IPS-20b (cell line): Measurements from ENCODE around the gene RCAN2.

ENCODE experiments used
- H3K27ac ChIP-seq: one replicate; pipeline ENCODE4 v1.5.1; 2013; ENCODE audit warnings: low read length
- H3K27me3 ChIP-seq: 2 replicates; pipeline ENCODE4 v1.6.1; 2013; ENCODE audit warnings: mild to moderate bottlenecking, low read length, inconsistent platforms; ENCODE audit not compliant: insufficient read depth
- H3K36me3 ChIP-seq: 2 replicates; pipeline ENCODE4 v1.6.1; 2013; ENCODE audit warnings: low read depth, mild to moderate bottlenecking, inconsistent platforms, low read length, moderate library complexity; ENCODE audit not compliant: insufficient read depth
- H3K4me1 ChIP-seq: 2 replicates; pipeline ENCODE4 v1.6.1; 2013; ENCODE audit warnings: mild to moderate bottlenecking, control low read depth, inconsistent platforms, low read length, moderate library complexity; ENCODE audit not compliant: insufficient read depth
- H3K4me3 ChIP-seq: 2 replicates; pipeline ENCODE4 v1.5.1; 2013; ENCODE audit warnings: mild to moderate bottlenecking, low read length, inconsistent platforms
- H3K9ac ChIP-seq: 2 replicates; pipeline ENCODE4 v1.6.1; 2013; ENCODE audit warnings: low read depth, mild to moderate bottlenecking, inconsistent platforms, low read length, moderate library complexity
- H3K9me3 ChIP-seq: 2 replicates; pipeline ENCODE4 v1.6.1; 2013; ENCODE audit warnings: mild to moderate bottlenecking, low read depth, low read length, inconsistent platforms; ENCODE audit not compliant: insufficient read depth

Gene RCAN2

GRCh38 chr6:46323312-46323965 lies 167.8 kb downstream of the RCAN2 start:
- H3K4me3 ChIP-seq = no peak overlapping the region
- H3K36me3 ChIP-seq = no peaks in the 10 kb centered on the region
- no peaks in the 10 kb centered on the region for H3K9me3 ChIP-seq
- no peak overlapping the region for H3K27ac ChIP-seq
- H3K4me1 ChIP-seq = peaks cover 13% of the 10 kb centered on the region; the same call in 1 of the 2 replicates
- H3K27me3 ChIP-seq = no peaks in the 10 kb centered on the region
- no peak overlapping the region for H3K9ac ChIP-seq

- no peak overlapping the region for H3K27ac ChIP-seq
Observed at GRCh38 chr6:46320505-46320904, 170.7 kb downstream of the RCAN2 start.

GRCh38 chr6:46315589-46315988 lies 175.7 kb downstream of the RCAN2 start:
- Histone ChIP-seq H3K9ac (no peak overlapping the region), H3K27me3 (no peaks in the 10 kb centered on the region), H3K9me3 (no peaks in the 10 kb centered on the region), H3K4me3 (no peak overlapping the region), H3K4me1 (no peaks in the 10 kb centered on the region), H3K27ac (no peak overlapping the region), H3K36me3 (no peaks in the 10 kb centered on the region)

More at GRCh38 chr6:46320505-46320904, 170.7 kb downstream of the RCAN2 start:
- Histone ChIP-seq H3K4me3 (no peak overlapping the region), H3K9ac (no peak overlapping the region), H3K9me3 (no peaks in the 10 kb centered on the region), H3K27me3 (no peaks in the 10 kb centered on the region), H3K4me1 (peaks cover 6% of the 10 kb centered on the region; the same call in 1 of the 2 replicates), H3K36me3 (no peaks in the 10 kb centered on the region)

- no peak overlapping the region for H3K9ac ChIP-seq
- H3K4me1 ChIP-seq = no peaks in the 10 kb centered on the region
- no peaks in the 10 kb centered on the region for H3K9me3 ChIP-seq
- no peaks in the 10 kb centered on the region for H3K27me3 ChIP-seq
- H3K36me3 ChIP-seq = no peaks in the 10 kb centered on the region
- no peak overlapping the region for H3K4me3 ChIP-seq
- H3K27ac ChIP-seq = no peak overlapping the region
Observed at GRCh38 chr6:46312654-46313053, 178.6 kb downstream of the RCAN2 start.

- H3K9me3 ChIP-seq = no peaks in the 10 kb centered on the region
- H3K4me1 ChIP-seq = no peaks in the 10 kb centered on the region
- no peaks in the 10 kb centered on the region for H3K36me3 ChIP-seq
- H3K9ac ChIP-seq = no peak overlapping the region
- H3K27ac ChIP-seq = no peak overlapping the region
- no peaks in the 10 kb centered on the region for H3K27me3 ChIP-seq
- no peak overlapping the region for H3K4me3 ChIP-seq
Observed at GRCh38 chr6:46310196-46310595, 181.1 kb downstream of the RCAN2 start.

- H3K27me3 ChIP-seq = no peaks in the 10 kb centered on the region
- no peaks in the 10 kb centered on the region for H3K4me1 ChIP-seq
- no peaks in the 10 kb centered on the region for H3K9me3 ChIP-seq
- no peak overlapping the region for H3K9ac ChIP-seq
- H3K27ac ChIP-seq = no peak overlapping the region
- H3K36me3 ChIP-seq = no peaks in the 10 kb centered on the region
- H3K4me3 ChIP-seq = no peak overlapping the region
Observed at GRCh38 chr6:46306431-46306830, 184.8 kb downstream of the RCAN2 start.

- H3K4me1 ChIP-seq = no peaks in the 10 kb centered on the region
- no peak overlapping the region for H3K4me3 ChIP-seq
- no peak overlapping the region for H3K27ac ChIP-seq
- no peaks in the 10 kb centered on the region for H3K27me3 ChIP-seq
- no peaks in the 10 kb centered on the region for H3K36me3 ChIP-seq
- no peak overlapping the region for H3K9ac ChIP-seq
- H3K9me3 ChIP-seq = no peaks in the 10 kb centered on the region
Observed at GRCh38 chr6:46305833-46306232, 185.4 kb downstream of the RCAN2 start.

GRCh38 chr6:46305236-46305635 lies 186.0 kb downstream of the RCAN2 start:
- H3K9ac ChIP-seq = no peak overlapping the region
- H3K4me3 ChIP-seq = no peak overlapping the region
- no peaks in the 10 kb centered on the region for H3K36me3 ChIP-seq
- H3K9me3 ChIP-seq = no peaks in the 10 kb centered on the region
- no peaks in the 10 kb centered on the region for H3K27me3 ChIP-seq
- no peaks in the 10 kb centered on the region for H3K4me1 ChIP-seq
- no peak overlapping the region for H3K27ac ChIP-seq

- no peak overlapping the region for H3K27ac ChIP-seq
- no peak overlapping the region for H3K9ac ChIP-seq
- H3K36me3 ChIP-seq = no peaks in the 10 kb centered on the region
- no peaks in the 10 kb centered on the region for H3K9me3 ChIP-seq
- H3K4me3 ChIP-seq = no peak overlapping the region
- no peaks in the 10 kb centered on the region for H3K27me3 ChIP-seq
- H3K4me1 ChIP-seq = no peaks in the 10 kb centered on the region
Observed at GRCh38 chr6:46302816-46303215, 188.4 kb downstream of the RCAN2 start.

- no peaks in the 10 kb centered on the region for H3K4me1 ChIP-seq
- H3K9ac ChIP-seq = no peak overlapping the region
Observed at GRCh38 chr6:46302176-46302575, 189.1 kb downstream of the RCAN2 start.

GRCh38 chr6:46299253-46299652 lies 192.0 kb downstream of the RCAN2 start:
- Histone ChIP-seq H3K27me3 (no peaks in the 10 kb centered on the region), H3K4me3 (no peak overlapping the region), H3K27ac (no peak overlapping the region), H3K36me3 (no peaks in the 10 kb centered on the region), H3K9ac (no peak overlapping the region), H3K9me3 (no peaks in the 10 kb centered on the region), H3K4me1 (no peaks in the 10 kb centered on the region)

More at GRCh38 chr6:46302176-46302575, 189.1 kb downstream of the RCAN2 start:
- Histone ChIP-seq H3K27ac (no peak overlapping the region), H3K36me3 (no peaks in the 10 kb centered on the region), H3K4me3 (no peak overlapping the region), H3K27me3 (no peaks in the 10 kb centered on the region), H3K9me3 (no peaks in the 10 kb centered on the region)

GRCh38 chr6:46296586-46296985 lies 194.7 kb downstream of the RCAN2 start:
- Histone ChIP-seq H3K36me3 (no peaks in the 10 kb centered on the region), H3K27me3 (no peaks in the 10 kb centered on the region), H3K4me1 (no peaks in the 10 kb centered on the region), H3K27ac (no peak overlapping the region), H3K9me3 (no peaks in the 10 kb centered on the region), H3K9ac (no peak overlapping the region), H3K4me3 (no peak overlapping the region)
